HCT116 (cell line): ENCODE measurements around the gene ARSI. TPM values are rescaled to one million over a fixed set of nuclear protein-coding genes. Genes with fewer than 3 reads are reported as not detected.

ENCODE experiments used
- ATAC-seq: fragments of 200-7000 bp; cut with Tn5 transposase; 2 replicates; pipeline ENCODE4 v1.9.1; 2020; ENCODE audit warnings: mild to moderate bottlenecking, moderate library complexity
- BruUV-seq: library from RNA; stranded (reverse); fragments of 400-500 nt; replicated peaks from 2 replicates; lab custom pipeline; 2021; lab: Mats Ljungman, UMichigan
- CTCF ChIA-PET: fragments of 300-600 bp; sonication (Branson Sonifier 250); formaldehyde crosslinking; loops from one replicate; lab custom pipeline; 2021; ENCODE audit warnings: antibody characterized with exemption; lab: Charles Lee
- POLR2A ChIA-PET: fragments of 300-600, 350-600 bp; sonication (Branson Sonifier 250); formaldehyde crosslinking; loops from one replicate; lab custom pipeline; 2021; ENCODE audit warnings: antibody characterized with exemption; lab: Charles Lee
- RAD21 ChIA-PET, 2 experiments: fragments of 300-600 bp; sonication (Branson Sonifier 250); formaldehyde crosslinking; loops; one replicate each; lab custom pipeline; 2023; ENCODE audit warnings: low total read pairs in 2 of 2; ENCODE audit not compliant: uncharacterized antibody in 2 of 2, unreplicated experiment in 2 of 2, low non-redundant PET in 1 of 2; lab: Charles Lee
- DNase-seq: peaks from one replicate; pipeline ENCODE4 v3.0.0-alpha.2; 2010; ENCODE audit warnings: low read depth, low spot score
- H2AFZ ChIP-seq: fragments of 200-600 bp; shearing (Covaris generic), sonication (generic); 2 replicates; pipeline ENCODE4 v1.6.1; 2017; ENCODE audit warnings: low read depth, mixed run types, mixed read lengths, antibody characterized with exemption, low read length; ENCODE audit not compliant: poor library complexity, severe bottlenecking
- H3K27ac ChIP-seq: 2 replicates; pipeline ENCODE4 v1.5.1; 2012; ENCODE audit warnings: low read depth, low read length
- H3K27me3 ChIP-seq: fragments of 200-600 bp; sonication (generic); 2 replicates; pipeline ENCODE4 v1.6.1; 2016; ENCODE audit warnings: mixed run types, low read length, mixed read lengths; ENCODE audit not compliant: insufficient read depth
- H3K36me3 ChIP-seq, 2 experiments: fragments of 200-500 bp in 1 of 2; fragments of 200-600 bp in 1 of 2; sonication (Bioruptor generic) in 1 of 2; sonication (generic) in 1 of 2; 2 replicates each; pipeline versions ENCODE4 v1.5.1 to v1.6.1; 2014 to 2016; ENCODE audit warnings: low read length in 2 of 2, inconsistent platforms in 1 of 2, mixed read lengths in 1 of 2, mixed run types in 1 of 2; ENCODE audit not compliant: insufficient read depth in 2 of 2, control insufficient read depth in 1 of 2
- H3K4me1 ChIP-seq, 2 experiments: fragments of 200-600 bp in 1 of 2; sonication (generic) in 1 of 2; 2 replicates each; pipeline versions ENCODE4 v1.5.1 to v1.6.1; 2012 to 2017; ENCODE audit warnings: low read length in 2 of 2, inconsistent platforms in 1 of 2, mild to moderate bottlenecking in 1 of 2, mixed read lengths in 1 of 2, mixed run types in 1 of 2, moderate library complexity in 1 of 2; ENCODE audit not compliant: insufficient read depth in 2 of 2, control insufficient read depth in 1 of 2
- H3K4me2 ChIP-seq: fragments of 200-600 bp; sonication (generic); 2 replicates; pipeline ENCODE4 v1.6.1; 2017; ENCODE audit warnings: mixed run types, low read length, mixed read lengths
- H3K4me3 ChIP-seq, 2 experiments: fragments of 200-600 bp in 1 of 2; sonication (generic) in 1 of 2; replicated peaks in 1 of 2; 2 replicates each; pipeline ENCODE4 v1.5.1; 2011 to 2016; ENCODE audit warnings: low read length in 2 of 2, control low read depth in 1 of 2, low read depth in 1 of 2, mild to moderate bottlenecking in 1 of 2, mixed read lengths in 1 of 2, mixed run types in 1 of 2
- H3K79me2 ChIP-seq: fragments of 200-600 bp; sonication (generic); 2 replicates; pipeline ENCODE4 v1.6.1; 2017; ENCODE audit warnings: mild to moderate bottlenecking, mixed run types, low read length, moderate library complexity, mixed read lengths; ENCODE audit not compliant: insufficient read depth
- H3K9ac ChIP-seq: fragments of 200-600 bp; sonication (generic); 2 replicates; pipeline ENCODE4 v1.6.1; 2016; ENCODE audit warnings: low read length, mixed read lengths
- H3K9me2 ChIP-seq: fragments of 200-600 bp; sonication (generic), shearing (Covaris generic); 2 replicates; pipeline ENCODE4 v1.6.1; 2017; ENCODE audit warnings: mixed run types, mild to moderate bottlenecking, moderate library complexity; ENCODE audit not compliant: insufficient read depth
- H3K9me3 ChIP-seq, 2 experiments: fragments of 200-500 bp in 1 of 2; fragments of 200-600 bp in 1 of 2; sonication (Bioruptor generic) in 1 of 2; sonication (generic) in 1 of 2; 2 replicates each; pipeline ENCODE4 v1.6.1; 2014 to 2017; ENCODE audit warnings: low read length in 2 of 2, mixed read lengths in 2 of 2, inconsistent platforms in 1 of 2, low read depth in 1 of 2, mild to moderate bottlenecking in 1 of 2, mixed run types in 1 of 2, moderate library complexity in 1 of 2; ENCODE audit not compliant: control insufficient read depth in 1 of 2, insufficient read depth in 1 of 2
- H4K20me1 ChIP-seq: fragments of 200-600 bp; sonication (generic), shearing (Covaris generic); 2 replicates; pipeline ENCODE4 v1.6.1; 2017; ENCODE audit warnings: mixed run types, mild to moderate bottlenecking, moderate library complexity; ENCODE audit not compliant: insufficient read depth
- EGR1 ChIP-seq: IDR thresholded peaks from 2 replicates; pipeline ENCODE4 v1.6.1; 2012; ENCODE audit warnings: low read depth
- ELF1 ChIP-seq: IDR thresholded peaks from 2 replicates; pipeline ENCODE4 v1.6.1; 2012; ENCODE audit warnings: low read depth, borderline replicate concordance
- MAX ChIP-seq: IDR thresholded peaks from 2 replicates; pipeline ENCODE4 v1.6.1; 2012
- TCF7L2 ChIP-seq: IDR thresholded peaks from 2 replicates; pipeline ENCODE4 v1.7.0; 2011; ENCODE audit warnings: borderline replicate concordance, inconsistent platforms; ENCODE audit not compliant: insufficient read depth, insufficient read length; ENCODE audit errors: extremely low read depth
- YY1 ChIP-seq: IDR thresholded peaks from 2 replicates; pipeline ENCODE4 v1.6.1; 2011; ENCODE audit warnings: low read length, low read depth, moderate library complexity, mild to moderate bottlenecking; ENCODE audit not compliant: insufficient replicate concordance; ENCODE audit errors: extremely low read depth
- ZNF274 ChIP-seq: fragments of 200-500 bp; sonication (Bioruptor generic); IDR thresholded peaks from 2 replicates; pipeline ENCODE4 v1.6.1; 2014; ENCODE audit warnings: mild to moderate bottlenecking, low read depth, low read length, inconsistent platforms
- intact Hi-C: fragments of 100-400 bp; cut with micrococcal nuclease; formaldehyde crosslinking; loops from 2 replicates; pipeline ENCODE4 v1.10.0; 2022
- total RNA-seq: library from RNA; stranded (reverse); gene quantifications from one replicate; pipeline ENCODE4 v1.2.1, GENCODE V29; 2021; ENCODE audit not compliant: unreplicated experiment
- TF ChIP-seq, protein P1 (sequence below): IDR thresholded peaks from 2 replicates; pipeline ENCODE4 v1.6.1; 2012; ENCODE audit warnings: low read depth

The ARSI gene
- total RNA-seq, 1 experiment from 2014 or later = 0.07 TPM

DNA sequence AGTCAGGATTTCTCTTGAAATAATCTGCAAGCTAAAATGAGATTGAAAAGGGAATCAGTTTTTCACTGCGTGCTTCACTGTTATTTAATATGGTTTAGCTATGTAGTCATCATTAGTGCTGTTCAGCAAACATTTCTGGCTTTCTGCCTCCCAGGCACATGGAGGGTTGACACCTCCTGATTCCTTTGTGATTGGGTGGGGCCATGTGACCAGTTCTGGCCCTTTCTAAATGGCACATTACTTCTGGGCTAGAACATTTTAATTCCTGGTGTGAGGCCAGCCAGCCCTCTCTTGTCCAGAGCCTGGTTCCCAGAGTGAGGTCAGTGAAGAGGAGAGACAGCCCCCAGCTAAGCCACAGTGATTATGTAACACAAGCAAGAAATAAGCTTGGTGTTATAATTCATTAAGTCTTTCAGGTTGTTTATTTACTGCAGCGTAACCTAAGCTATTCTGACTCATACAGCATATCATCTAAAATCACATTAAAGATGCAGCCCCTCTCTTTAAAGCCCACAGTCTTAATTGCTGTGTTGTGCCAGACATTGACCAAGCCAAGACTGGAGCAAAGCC lies 17.4 kb upstream of the ARSI start:
- H3K4me3 ChIP-seq = no peak overlapping the region
- ChIA-PET RAD21 (no interaction called here), CTCF (no interaction called here), POLR2A (no interaction called here)
- H2AFZ ChIP-seq = peak overlapping the region; percentile 37
- H3K9ac ChIP-seq = 0 out of 2 replicates have a peak overlapping the region, but pooled peaks have one; percentile 9
- no peaks in the 10 kb centered on the region for H3K9me2 ChIP-seq
- H4K20me1 ChIP-seq = no peaks in the 10 kb centered on the region
- H3K27ac ChIP-seq = no peak overlapping the region
- H3K9me3 ChIP-seq = no peaks in the 10 kb centered on the region
- 0 out of 2 replicates have a peak overlapping the region, but pooled peaks have one; percentile 12 for H3K4me2 ChIP-seq
- TF ChIP-seq MAX = peak; percentile 85
- TF ChIP-seq EGR1 = no peak
- TF ChIP-seq, protein P1, sequence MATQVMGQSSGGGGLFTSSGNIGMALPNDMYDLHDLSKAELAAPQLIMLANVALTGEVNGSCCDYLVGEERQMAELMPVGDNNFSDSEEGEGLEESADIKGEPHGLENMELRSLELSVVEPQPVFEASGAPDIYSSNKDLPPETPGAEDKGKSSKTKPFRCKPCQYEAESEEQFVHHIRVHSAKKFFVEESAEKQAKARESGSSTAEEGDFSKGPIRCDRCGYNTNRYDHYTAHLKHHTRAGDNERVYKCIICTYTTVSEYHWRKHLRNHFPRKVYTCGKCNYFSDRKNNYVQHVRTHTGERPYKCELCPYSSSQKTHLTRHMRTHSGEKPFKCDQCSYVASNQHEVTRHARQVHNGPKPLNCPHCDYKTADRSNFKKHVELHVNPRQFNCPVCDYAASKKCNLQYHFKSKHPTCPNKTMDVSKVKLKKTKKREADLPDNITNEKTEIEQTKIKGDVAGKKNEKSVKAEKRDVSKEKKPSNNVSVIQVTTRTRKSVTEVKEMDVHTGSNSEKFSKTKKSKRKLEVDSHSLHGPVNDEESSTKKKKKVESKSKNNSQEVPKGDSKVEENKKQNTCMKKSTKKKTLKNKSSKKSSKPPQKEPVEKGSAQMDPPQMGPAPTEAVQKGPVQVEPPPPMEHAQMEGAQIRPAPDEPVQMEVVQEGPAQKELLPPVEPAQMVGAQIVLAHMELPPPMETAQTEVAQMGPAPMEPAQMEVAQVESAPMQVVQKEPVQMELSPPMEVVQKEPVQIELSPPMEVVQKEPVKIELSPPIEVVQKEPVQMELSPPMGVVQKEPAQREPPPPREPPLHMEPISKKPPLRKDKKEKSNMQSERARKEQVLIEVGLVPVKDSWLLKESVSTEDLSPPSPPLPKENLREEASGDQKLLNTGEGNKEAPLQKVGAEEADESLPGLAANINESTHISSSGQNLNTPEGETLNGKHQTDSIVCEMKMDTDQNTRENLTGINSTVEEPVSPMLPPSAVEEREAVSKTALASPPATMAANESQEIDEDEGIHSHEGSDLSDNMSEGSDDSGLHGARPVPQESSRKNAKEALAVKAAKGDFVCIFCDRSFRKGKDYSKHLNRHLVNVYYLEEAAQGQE = no peak
- TF ChIP-seq YY1 = no peak
- no peaks in the 10 kb centered on the region for H3K27me3 ChIP-seq
- H3K79me2 ChIP-seq = no peaks in the 10 kb centered on the region
- no peaks in the 10 kb centered on the region for H3K36me3 ChIP-seq
- no peak for ATAC-seq
- H3K4me1 ChIP-seq = peaks cover 16 to 59% of the 10 kb centered on the region in 2 experiments
- DNase-seq = no peak
- intact Hi-C loops = no loop called here
- BruUV-seq = no TSS peak

- Histone ChIP-seq H3K27ac (no peak overlapping the region), H2AFZ (no peak overlapping the region), H3K4me1 (peaks cover 16 to 59% of the 10 kb centered on the region in 2 experiments), H3K4me2 (no peak overlapping the region), H3K36me3 (no peaks in the 10 kb centered on the region), H4K20me1 (no peaks in the 10 kb centered on the region), H3K9me3 (no peaks in the 10 kb centered on the region), H3K79me2 (no peaks in the 10 kb centered on the region), H3K4me3 (no peak overlapping the region)
- CTCF ChIA-PET = no interaction called here
- POLR2A ChIA-PET = no interaction called here
- no peak for ATAC-seq
- intact Hi-C loops = no loop called here
- RAD21 ChIA-PET = no interaction called here
- TF ChIP-seq ELF1 = no peak
- TF ChIP-seq TCF7L2 = no peak
- no peak for TF ChIP-seq ZNF274
- TF ChIP-seq, all 23 proteins: peak for 0
- no peak for DNase-seq
- Histone ChIP-seq H3K9ac (no peak overlapping the region), H3K9me2 (no peaks in the 10 kb centered on the region), H3K27me3 (no peaks in the 10 kb centered on the region)
- no TSS peak for BruUV-seq
Measured at GRCh38 chr5:150319484-150319790, 16.7 kb upstream of the ARSI start.
